ENCODE data around the gene FBXO17. TPM values are rescaled to one million over a fixed set of nuclear protein-coding genes. Genes with fewer than 3 reads are reported as not detected.
A peak's percentile ranks its signal among the peaks of the same experiment; 100 is the strongest.

The FBXO17 gene
- total RNA-seq, result not detected
- 0.05 TPM for total RNA-seq (2013)

- intact Hi-C loops (cut with micrococcal nuclease), result no loop called here
- H3K36me3 Mint-ChIP-seq, result no peaks in the 10 kb centered on the region
- Histone ChIP-seq H3K36me3 (ENCODE audit: control insufficient read depth, insufficient read depth, low read length) (no peaks in the 10 kb centered on the region), H3K27me3 (ENCODE audit: control insufficient read depth, insufficient read depth, low read length) (peaks cover 10% of the 10 kb centered on the region), H3K27ac (ENCODE audit: low read length) (no peak within 1 kb of the TSS), H3K4me3 (ENCODE audit: low read length) (no peak within 1 kb of the TSS), H3K4me1 (ENCODE audit: control insufficient read depth, insufficient read depth, low read length) (peaks cover 3% of the 10 kb centered on the region), H3K9me3 (ENCODE audit: control insufficient read depth, insufficient read depth, low read length) (no peaks in the 10 kb centered on the region)
- no peaks in the 10 kb centered on the region for H3K9me3 Mint-ChIP-seq
- ATAC-seq, result peak in 1 of 3 donors; percentile 26
- TF ChIP-seq CTCF (IDR thresholded peaks at IDR 0.05), result no peak
- peak within 1 kb of the TSS; percentile 37 for H3K4me3 Mint-ChIP-seq
- WGBS (ENCODE audit: insufficient coverage), result 12% methylated on average over 63 of the region's 63 CpGs
- DNase-seq, result no peak
- no peak within 1 kb of the TSS for H3K27ac Mint-ChIP-seq
- peaks cover 0 to 4% of the 10 kb centered on the region in 2 donors for H3K4me1 Mint-ChIP-seq
- H3K27me3 Mint-ChIP-seq (ENCODE audit: low read depth in 2 of 2), result peaks cover 22 to 27% of the 10 kb centered on the region in 2 donors
Measured at GRCh38 chr19:38975214-38975860, at the start of gene FBXO17. Gene FBXO17, minus strand, starts transcription at chr19:38975742. Its CDS starts 25,423 bp downstream, at chr19:38950319.

GRCh38 chr19:39024875-39025641 lies 49.5 kb upstream of the FBXO17 start:
- H3K27me3 Mint-ChIP-seq (ENCODE audit: low read depth in 2 of 2), result peaks cover 0 to 3% of the 10 kb centered on the region in 2 donors
- Histone ChIP-seq H3K27me3 (ENCODE audit: control insufficient read depth, insufficient read depth, low read length) (no peaks in the 10 kb centered on the region), H3K4me3 (ENCODE audit: low read length) (no peak overlapping the region), H3K9me3 (ENCODE audit: control insufficient read depth, insufficient read depth, low read length) (no peaks in the 10 kb centered on the region), H3K36me3 (ENCODE audit: control insufficient read depth, insufficient read depth, low read length) (no peaks in the 10 kb centered on the region), H3K4me1 (ENCODE audit: control insufficient read depth, insufficient read depth, low read length) (no peaks in the 10 kb centered on the region), H3K27ac (ENCODE audit: low read length) (no peak overlapping the region)
- intact Hi-C loops (cut with micrococcal nuclease), result no loop called here
- 93% methylated on average over 14 of the region's 14 CpGs for WGBS (ENCODE audit: insufficient coverage)
- TF ChIP-seq CTCF (IDR thresholded peaks at IDR 0.05), result no peak
- no peak overlapping the region for H3K27ac Mint-ChIP-seq
- no peak for ATAC-seq
- H3K9me3 Mint-ChIP-seq, result no peaks in the 10 kb centered on the region
- H3K4me1 Mint-ChIP-seq, result no peaks in the 10 kb centered on the region
- no peak for DNase-seq
- no peak overlapping the region for H3K4me3 Mint-ChIP-seq
- no peaks in the 10 kb centered on the region for H3K36me3 Mint-ChIP-seq

GRCh38 chr19:39021063-39021462 lies 45.5 kb upstream of the FBXO17 start:
- DNase-seq (no peak), ATAC-seq (no peak)
- WGBS (ENCODE audit: insufficient coverage), result 76% methylated on average over 3 of the region's 4 CpGs
- no peak overlapping the region for H3K4me3 Mint-ChIP-seq
- H3K9me3 Mint-ChIP-seq, result no peaks in the 10 kb centered on the region
- H3K36me3 Mint-ChIP-seq, result no peaks in the 10 kb centered on the region
- Histone ChIP-seq H3K36me3 (ENCODE audit: control insufficient read depth, insufficient read depth, low read length) (no peaks in the 10 kb centered on the region), H3K9me3 (ENCODE audit: control insufficient read depth, insufficient read depth, low read length) (no peaks in the 10 kb centered on the region), H3K27ac (ENCODE audit: low read length) (no peak overlapping the region), H3K4me3 (ENCODE audit: low read length) (no peak overlapping the region), H3K27me3 (ENCODE audit: control insufficient read depth, insufficient read depth, low read length) (no peaks in the 10 kb centered on the region), H3K4me1 (ENCODE audit: control insufficient read depth, insufficient read depth, low read length) (no peaks in the 10 kb centered on the region)
- H3K27me3 Mint-ChIP-seq (ENCODE audit: low read depth in 2 of 2), result peaks cover 4 to 7% of the 10 kb centered on the region in 2 donors
- intact Hi-C loops (cut with micrococcal nuclease), result no loop called here
- TF ChIP-seq CTCF (IDR thresholded peaks at IDR 0.05), result no peak
- H3K27ac Mint-ChIP-seq, result no peak overlapping the region
- H3K4me1 Mint-ChIP-seq, result no peaks in the 10 kb centered on the region

All from natural killer cell (primary cell).